Measurements from ENCODE around the gene FOXS1.

Gene FOXS1

DNA sequence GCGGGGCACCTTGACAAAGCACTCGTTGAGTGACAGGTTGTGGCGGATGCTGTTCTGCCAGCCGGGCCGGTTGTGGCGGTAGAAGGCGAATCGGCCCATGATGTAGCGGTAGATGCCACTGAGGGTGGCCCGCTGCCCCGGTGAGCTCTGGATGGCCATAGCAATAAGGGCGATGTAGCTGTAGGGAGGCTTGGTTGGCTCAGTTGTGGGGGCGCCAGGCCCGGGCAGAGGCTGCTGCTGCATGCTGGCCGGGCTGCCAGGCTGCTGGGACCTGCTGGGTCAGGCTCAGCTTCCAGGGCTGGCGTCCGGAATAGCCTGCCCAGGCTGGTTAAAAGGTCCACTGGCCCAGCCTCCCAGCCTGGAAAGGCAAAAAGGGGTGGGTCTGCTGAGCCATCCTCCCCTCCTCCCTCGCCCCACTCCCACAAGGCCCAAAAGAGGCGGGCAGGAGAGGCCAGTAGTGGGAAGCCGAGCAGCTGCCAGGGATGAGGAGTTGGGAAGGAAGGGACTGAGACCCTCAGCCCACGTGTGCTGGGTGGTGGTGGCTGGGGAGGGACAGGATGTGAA is at the start of gene FOXS1:
TSS of gene FOXS1 (minus strand) at position 305 of the 564 bp plus-strand sequence. CDS start at position 243, 62 bp downstream.
- DNase-seq, result no peak

DNA sequence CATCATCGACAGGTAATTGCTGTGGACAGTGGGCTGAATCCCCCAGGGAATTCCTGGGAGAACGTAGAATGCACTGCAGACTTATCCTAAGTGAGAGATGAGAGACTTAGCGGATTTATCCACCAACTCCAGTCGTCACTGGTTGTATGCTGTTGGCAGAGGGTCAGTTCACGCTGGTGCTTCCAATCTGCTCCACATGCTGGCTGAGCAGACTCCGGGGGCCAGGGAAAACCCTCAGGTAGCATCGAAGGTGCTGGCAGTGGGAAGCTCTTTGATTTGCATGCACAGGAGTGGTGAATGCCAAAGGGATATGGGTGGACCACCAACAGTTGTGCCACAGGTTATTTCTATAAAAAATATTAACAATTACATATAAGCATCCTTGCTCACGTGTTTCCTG is 45.2 kb upstream of the FOXS1 start:
- DNase-seq, result no peak

DNA sequence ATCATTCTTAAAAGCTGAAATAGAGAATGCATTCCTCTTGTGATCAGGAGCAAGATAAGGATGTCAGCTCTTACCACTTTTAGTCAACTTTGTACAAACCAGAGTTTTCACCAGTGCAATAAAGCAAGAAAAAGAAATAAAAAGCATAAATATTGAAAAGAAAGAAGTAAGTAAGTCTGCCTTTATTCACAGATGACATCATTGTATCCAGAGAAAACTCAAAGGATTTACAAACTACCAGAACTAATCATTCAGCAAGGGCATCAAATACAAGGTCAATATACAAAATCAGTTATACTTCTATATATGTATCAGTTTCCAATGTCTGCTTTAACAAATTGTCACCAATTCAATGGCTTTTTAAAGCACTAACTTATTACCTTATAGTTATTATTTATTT is 38.4 kb upstream of the FOXS1 start:
- DNase-seq, result no peak

DNA sequence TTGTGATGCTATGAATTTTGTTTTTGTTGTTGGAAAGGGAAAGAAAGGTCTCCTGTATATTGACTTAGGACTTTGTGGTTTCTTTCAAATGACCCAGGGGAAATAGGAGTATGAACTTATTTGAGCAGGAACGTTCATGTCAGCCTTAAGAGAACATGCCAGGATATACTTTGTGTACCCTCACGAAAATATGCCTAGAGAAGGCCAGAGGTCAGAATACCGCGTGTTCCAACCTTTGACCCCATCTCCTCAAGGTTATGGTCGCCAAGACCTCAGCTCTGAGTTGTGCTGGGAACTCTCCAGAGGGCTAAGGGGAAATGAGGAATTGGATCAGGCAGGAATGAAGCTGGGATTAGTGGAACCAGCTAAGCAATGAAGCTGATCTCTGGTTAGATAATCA is 36.5 kb upstream of the FOXS1 start:
- no peak for DNase-seq

DNA sequence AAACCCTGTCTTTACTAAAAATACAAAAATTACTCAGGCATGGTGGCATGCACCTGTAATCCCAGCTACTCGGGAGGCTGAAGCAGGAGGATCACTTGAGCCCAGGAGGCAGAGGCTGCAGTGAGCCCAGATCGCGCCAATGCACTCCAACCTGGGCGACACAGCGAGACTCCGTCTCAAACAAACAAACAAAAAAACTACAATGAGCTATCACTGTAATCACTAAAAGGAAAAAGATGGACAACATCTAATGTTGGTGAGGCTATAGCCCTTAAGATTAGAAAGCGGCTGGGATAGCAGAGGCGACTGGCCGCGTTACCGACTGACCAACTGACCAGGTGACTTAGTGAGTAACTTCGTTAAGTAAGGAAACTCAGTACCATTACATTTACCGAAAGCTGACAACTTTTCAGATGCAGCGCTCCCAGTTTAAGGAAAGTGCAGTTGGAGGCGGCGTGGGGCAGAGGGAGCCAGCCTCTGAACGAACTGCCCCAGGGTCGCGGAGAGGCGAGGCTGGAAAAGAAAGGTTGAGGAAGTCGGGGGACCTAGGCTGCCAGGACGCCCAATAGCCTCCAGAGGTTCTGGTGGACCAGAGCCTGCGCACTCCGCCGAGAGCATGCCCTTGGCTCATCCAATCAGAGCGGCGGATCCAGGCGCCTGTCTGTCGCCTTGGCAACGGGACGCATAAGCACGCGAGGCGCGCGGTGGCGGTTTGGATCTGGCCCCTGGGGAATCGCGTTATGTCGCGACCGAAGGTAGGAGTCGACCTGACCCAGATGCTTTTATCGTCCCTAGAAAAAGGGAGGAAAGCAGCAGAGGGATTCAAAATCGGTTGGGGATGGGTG is 34.0 kb upstream of the FOXS1 start:
- peak; percentile 74 to 80 for DNase-seq

DNA sequence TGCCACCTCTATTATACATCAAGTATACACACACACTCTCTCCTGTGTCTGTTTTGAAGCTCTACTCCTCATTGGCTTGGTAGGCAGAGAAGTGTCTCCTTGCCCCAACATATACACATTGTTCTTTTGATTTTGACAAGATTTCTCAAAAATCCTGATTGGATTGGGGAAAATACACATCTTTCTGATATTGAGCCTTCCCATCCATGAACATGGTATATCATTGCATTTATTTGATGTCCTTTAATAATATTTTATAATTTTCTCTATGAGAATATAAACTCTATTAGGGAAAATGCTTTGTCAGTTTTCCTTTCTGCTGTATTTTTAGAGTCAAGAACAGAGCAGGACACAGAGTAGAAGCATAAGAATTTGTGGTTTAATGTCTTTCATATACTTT is 32.3 kb upstream of the FOXS1 start:
- no peak for DNase-seq

DNA sequence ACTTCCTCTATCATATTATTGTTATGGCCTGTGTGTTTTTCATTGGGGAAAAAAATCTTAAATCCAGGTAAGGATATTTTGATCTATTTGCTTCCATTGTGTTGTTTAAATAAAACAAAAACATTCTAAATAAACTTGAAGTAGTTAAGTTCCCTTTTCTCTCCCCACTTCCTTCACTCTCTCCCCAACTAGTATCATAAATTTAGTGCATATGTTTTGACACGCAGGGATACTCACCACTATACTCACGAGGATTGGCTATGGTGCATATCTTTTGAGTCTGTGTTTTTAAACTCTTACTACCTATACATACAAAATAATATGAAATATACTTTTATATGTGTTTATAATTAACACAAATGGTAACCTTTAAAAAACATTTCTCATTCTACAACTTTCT is 30.3 kb upstream of the FOXS1 start:
- DNase-seq, result no peak

DNA sequence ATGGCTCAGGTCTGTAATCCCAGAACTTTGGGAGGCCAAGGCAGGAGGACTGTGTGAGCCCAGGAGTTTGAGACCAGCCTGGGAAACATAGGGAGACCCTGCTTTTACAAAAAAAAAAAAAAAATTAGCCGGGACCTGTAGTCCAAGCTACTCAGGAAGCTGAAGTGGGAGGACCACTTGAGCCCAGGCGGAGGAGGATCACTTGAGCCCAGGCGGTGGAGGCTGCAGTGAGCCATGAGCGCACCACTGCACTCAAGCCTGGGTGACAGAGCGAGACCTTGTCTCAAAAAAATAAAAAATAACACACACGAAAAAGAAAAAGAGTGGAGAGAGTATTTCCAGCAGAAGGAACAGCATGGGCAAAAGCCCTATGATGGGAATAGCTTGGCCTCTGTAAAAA is 27.0 kb upstream of the FOXS1 start:
- no peak for DNase-seq

DNA sequence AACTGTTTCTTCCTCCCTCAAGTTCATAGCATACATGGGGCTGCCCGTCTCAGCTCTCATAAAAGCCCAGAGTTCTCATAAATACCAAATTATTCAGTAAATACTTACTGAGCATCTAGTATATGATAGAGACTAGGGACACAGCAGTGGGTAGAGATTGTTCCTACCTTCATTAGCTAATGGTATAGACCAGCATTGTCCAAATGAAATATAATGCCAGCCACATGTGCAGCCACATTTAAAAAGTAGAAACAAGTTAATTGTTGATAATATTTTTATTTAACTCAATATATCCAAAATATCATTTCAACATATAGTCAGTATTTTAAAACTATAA is 26.2 kb upstream of the FOXS1 start:
- no peak for DNase-seq

DNA sequence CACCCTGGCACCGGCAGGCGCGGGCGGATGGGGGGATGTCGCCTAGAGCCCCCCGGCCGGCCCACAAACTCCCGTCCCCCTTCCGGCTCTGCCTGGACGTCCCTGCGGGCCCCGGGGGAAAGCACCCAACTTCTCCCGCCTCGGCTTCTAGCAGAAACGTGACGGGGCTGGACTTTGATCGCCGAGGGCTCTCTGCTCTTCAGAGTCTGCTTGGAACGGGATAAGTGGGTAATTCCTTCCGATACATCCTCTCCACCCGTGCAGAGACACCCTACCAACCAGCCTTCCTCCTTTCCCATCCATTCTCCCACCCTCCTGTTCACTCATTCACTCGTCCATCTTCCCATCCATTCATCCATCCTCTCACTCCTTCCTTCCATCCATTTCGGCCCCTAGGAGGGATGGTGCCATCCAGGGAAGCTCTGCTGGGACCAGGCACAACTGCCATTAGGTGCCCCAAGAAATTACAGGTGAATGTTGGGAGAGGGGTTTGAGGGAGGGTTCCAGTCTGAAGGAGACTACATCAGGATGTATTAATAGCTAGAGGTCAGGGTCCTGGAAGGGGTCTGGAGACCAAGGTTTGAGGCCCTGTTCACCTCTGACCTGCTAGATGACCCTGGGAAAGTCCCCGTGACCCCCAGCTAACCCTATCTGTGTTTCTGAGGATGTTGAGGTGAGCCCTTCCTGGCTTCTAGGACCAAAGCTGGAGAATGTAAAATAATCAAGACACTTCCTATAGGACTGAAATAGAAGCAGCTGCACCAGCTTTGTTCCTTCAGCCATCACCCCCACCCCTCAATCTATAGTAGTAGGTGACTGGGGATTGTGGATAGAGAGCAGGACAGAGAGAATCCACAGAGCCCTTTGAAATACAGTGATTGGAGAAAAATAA is 25.6 kb upstream of the FOXS1 start:
- DNase-seq, result no peak

DNA sequence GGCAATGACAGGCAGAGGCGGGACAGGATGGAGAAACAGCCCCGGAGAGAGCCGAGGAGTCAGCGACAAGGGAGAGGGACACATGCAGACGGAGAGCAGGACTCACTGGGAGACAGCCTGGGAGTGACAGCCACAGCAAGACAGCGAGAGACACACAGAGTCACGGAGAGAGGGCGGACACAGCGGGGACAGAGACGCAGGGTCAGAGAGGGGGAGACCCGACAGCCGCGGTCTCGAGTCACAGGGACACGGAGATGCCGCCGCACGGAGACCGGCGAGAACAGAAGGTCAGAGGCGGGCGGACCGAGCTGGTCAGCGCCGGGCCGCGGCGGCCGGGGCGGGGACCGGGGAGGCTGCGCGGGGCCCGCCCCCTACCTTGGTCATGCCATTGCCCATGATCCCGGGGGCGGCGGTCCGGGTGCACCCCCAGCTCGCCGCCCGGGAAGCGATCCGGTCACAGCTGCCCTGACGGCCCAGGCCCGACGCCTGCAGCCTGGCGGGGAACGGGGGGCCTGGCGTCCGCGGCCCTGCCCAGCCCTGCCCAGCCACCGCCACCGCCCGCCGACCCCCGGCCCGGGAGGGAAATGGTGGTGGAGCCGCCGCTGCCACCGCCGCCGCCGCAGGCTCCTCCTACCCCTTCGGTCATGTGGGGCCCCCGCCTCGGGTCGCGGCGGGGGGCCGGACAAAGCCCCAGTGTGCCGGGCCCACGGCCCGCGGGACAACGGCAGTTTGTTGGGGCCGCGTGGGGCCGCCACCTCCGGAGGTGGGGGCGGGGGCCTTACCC is 24.7 kb upstream of the FOXS1 start, which contains the start of the genes DUSP15 and TTLL9:
TSS of gene DUSP15 (minus strand) at position 586 of the 784 bp plus-strand sequence. CDS start at position 396, 190 bp downstream.
TSS of gene TTLL9 (plus strand) at position 693 of the 784 bp plus-strand sequence. CDS start 493 bp downstream, outside the sequence.
- no peak for DNase-seq

DNA sequence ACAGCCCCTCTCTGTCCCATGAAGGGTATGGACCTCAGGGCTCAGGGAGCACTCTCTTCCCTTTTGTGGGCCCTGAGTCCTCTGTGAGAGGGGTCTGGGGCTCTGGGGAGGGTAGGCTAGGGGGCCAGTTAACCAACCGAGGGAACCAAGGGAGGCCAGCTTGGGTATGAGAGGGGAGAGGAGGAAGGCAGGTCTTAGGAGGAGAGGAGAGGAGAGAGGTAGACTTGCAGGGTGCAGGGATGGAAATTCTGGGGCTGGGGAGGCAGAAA is 24.2 kb upstream of the FOXS1 start:
- no peak for DNase-seq

DNA sequence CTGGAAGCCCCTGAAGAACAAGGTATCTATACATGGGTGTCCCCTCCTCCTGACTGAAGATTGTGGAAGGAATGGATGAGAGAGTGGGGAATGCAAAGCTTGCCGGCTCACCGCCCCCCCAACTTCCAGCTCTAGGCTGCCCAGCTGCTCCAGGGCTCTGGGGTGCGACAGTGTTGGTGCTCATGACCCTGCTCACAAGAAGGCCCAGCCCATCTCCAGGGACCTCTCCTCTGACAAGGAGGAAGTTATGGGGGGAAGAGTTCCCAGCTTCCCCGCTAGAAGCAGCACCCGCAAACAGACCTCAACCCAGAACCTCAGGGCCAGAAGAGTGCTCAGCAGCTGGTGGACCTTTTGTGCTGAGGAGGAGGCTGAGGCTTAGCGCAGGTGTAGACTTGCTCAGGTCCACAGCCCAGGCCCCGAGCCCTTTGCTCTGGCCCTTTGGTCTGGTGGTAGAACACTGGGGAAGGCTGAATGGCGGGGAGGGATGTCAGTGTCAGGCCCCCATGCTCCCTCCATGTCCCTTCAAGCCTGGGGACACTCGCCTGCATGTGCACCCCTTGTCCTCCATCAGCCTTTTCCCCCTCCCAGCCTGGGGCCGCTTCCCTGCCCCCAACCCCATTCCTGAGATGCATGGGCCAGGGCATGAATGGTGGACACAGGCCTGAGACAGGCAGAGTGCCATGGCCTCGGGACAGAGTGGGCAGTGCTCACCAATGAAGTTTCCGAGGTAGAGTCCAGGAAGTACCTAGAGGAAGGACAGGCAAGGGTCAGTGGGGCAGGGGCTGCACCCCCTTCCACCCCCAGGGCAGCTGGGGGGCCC is 23.7 kb upstream of the FOXS1 start:
- no peak for DNase-seq

DNA sequence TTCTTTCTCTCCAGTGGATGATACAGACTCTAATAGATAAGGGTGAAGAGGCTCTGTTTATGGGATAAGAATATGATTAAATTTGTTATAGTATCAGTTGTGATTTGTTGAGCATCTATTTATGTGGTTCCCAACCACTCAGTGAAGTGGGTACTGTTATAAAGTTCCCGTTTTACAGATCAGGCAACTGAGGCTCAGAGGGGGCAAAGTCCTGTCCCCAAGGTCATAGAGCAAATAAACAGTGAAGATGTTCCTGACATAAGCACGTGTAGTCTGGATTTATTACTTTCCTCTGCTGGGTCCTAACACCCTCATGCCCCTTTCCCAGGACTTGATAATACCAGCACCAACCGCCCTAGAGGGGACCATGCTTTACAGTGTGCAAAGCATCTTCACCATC is 20.8 kb upstream of the FOXS1 start:
- DNase-seq, result no peak

DNA sequence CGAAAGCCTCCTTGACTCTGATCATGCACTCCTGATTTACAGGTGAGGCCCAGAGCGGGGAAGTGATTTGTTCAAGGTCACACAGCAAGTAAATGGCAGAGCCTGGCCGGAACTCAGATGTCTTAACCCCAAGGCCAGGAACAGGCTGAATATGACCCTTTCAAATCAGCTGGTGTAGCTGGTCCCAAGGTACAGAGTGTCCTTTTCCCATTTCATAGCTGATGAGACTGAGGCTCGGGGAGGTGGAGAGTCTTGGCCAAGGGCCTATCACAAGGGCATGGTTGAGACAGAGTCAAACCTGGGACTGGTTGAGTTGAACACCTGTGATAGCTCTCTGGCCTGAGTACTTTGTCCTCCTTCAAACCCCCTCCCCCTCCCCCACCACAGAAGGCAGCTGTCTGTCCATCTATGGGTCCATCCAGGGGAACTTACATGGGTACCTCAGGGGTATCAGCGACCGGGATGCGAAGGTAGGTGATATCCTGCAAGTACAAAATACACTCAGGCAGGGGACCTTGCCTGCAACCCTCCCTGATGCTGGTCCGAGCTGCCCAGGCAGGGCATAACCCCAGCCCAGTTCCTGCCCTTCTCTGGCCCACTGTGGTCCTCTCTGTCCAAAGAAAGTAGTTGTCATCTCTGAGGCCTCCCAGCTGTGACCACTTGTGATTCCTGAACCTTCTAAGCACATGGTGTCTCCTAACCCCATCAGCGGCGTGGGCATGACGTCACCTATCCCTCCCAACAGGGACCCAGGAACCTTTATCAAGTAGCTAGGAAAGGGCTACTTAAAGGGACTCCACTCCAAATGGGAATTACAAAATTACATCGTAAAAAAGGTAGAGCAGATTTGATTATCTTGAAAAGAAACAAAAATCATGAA is 19.4 kb upstream of the FOXS1 start:
- no peak for DNase-seq

DNA sequence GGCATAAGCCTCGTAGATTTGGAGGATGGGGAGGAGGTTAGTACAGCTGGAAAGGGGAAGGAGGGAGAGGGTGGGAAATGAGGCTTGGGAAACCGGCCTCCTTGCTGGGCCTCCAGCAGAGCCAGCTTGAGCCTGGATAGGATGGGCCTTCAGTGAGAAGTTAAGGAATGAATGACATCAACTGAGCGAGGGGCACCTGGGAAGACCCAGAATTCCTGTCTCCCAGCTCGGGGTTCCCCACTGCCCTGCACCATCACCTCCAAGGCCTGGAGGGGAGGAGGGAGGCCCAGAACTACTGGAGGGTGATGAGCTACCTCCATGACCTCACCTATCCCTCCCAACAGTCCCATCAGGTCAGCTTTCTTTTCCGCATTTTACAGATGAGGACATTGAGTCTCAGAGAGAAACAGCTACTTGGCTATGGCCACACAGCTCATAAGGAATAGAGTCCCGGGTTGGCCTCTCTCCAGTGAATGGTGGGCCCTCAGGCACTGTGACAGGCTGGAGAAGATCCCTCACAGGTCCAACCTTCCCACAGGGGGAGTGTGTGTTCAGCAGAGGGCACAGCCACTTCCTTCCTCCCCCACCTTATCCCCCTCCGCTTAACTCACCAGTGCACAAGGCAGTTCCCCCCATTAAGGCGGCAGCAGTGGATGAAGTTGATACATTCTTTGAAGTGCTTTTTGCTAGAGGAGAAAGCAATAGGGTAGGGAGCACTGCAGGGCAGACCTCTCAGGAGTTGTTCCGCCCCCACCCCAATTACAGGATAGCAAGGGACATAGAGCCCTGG is 18.1 kb upstream of the FOXS1 start:
- no peak for DNase-seq

DNA sequence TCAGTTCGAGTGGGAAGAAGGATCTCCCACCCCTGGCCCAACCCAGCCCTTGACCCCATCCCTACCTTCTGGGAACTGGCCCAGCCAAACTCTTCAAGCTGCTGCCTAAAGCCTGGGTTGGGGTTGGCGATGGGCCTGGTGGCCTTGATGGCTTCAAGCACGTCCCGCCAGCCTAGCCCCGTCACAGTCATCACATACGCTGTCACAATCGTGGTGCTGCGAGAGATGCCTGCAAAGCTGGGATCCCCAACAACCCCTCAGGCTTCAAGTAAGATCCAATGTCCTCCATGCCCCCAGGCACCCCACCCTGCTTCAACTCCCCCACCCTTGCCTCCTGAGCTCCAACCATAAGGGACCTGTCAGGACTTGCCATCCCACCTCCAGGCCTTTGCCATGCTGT is 17.1 kb upstream of the FOXS1 start:
- DNase-seq, result no peak

DNA sequence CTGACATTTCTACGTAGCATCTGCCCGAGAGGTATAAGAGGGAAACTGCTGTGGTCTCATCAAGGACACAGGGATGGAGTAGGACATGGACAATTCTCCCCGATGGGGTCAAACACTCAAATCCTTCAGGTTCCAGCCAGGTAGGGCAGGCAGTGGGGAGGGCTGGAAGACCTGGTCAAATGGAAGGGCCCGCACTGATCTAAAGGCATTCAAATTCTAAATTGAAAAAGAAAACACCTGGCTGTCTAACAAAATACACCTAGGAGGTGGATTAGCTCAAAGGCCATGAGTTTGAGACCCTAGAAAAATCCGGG is 16.7 kb upstream of the FOXS1 start:
- no peak for DNase-seq

DNA sequence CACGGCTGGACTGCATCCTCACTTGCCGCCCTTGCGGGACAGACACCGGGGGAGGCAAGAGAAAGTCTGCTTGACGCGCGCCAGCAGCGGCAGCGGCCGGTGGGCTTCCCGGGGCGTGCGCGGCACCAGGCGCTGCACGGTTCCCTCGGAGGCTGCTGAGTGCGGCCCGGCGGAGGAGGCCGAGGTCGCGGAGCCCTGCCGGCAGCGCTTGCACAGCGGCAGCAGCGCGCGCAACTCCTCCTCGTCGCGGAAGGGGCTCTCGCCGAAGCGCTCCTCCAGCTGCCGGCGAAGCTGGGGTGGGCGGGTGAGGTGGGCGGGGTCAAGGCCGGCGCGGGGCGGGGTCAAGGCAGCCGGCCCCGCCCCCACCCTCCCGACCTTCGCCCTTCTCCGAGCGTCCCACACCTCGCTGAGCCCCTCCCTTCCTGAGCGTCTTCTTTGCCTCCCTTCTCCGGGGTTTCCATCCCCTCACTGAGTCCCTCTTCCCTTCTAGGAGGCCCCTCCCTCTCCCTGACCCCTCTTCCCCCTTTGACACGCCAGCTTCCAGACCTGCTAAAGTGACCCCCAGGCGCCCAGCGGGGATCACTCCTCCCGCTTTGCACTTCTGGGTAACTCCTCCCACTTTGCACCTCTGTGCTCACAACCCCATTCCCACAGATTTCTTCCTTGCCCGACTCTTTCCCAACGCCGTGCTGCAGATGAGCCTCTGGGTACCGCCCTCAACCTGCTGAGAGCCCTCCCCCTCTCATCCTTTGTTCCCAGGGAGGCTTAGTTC is 16.2 kb upstream of the FOXS1 start:
- peak; percentile 43 to 59 for DNase-seq

DNA sequence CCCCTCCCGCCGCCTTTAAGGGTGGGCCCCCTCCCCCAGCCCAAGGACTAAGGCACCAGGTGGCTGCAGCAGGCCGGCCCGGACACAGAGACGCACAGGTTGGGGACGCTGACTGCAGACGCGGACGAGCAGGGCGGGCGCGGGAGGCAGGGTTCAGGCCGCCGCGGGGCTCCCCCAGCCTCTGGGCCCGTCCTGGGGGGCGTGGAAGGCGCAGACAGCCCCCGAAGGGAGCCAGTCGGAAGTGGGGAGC is 15.7 kb upstream of the FOXS1 start:
- DNase-seq, result no peak
